Measurements from ENCODE around the gene PPIG. TPM values are rescaled to one million over a fixed set of nuclear protein-coding genes. Genes with fewer than 3 reads are reported as not detected.

The PPIG gene
- total and polyA plus RNA-seq, 2 experiments from 2014 or later, result 40.7 to 157 TPM

DNA sequence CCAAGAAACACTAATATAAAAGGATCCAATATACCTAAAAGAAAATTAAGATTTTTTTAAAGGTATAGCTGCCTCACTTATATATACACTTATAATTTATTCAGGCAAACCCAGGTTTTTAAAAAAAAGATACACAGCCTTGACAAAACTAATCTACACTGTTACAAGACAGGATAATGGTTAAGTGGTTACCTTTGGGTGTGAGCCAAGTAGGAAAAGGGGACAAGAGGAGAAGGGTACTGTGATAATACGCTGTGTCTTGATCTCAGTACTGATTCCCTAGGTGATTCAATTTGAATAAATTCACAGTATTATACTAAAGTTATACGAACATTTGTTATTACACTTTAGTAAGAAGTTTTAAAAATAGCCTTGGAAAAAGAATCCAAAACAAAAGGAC is 44.0 kb upstream of the PPIG start (continued):
- TF ChIP-seq, protein P1, sequence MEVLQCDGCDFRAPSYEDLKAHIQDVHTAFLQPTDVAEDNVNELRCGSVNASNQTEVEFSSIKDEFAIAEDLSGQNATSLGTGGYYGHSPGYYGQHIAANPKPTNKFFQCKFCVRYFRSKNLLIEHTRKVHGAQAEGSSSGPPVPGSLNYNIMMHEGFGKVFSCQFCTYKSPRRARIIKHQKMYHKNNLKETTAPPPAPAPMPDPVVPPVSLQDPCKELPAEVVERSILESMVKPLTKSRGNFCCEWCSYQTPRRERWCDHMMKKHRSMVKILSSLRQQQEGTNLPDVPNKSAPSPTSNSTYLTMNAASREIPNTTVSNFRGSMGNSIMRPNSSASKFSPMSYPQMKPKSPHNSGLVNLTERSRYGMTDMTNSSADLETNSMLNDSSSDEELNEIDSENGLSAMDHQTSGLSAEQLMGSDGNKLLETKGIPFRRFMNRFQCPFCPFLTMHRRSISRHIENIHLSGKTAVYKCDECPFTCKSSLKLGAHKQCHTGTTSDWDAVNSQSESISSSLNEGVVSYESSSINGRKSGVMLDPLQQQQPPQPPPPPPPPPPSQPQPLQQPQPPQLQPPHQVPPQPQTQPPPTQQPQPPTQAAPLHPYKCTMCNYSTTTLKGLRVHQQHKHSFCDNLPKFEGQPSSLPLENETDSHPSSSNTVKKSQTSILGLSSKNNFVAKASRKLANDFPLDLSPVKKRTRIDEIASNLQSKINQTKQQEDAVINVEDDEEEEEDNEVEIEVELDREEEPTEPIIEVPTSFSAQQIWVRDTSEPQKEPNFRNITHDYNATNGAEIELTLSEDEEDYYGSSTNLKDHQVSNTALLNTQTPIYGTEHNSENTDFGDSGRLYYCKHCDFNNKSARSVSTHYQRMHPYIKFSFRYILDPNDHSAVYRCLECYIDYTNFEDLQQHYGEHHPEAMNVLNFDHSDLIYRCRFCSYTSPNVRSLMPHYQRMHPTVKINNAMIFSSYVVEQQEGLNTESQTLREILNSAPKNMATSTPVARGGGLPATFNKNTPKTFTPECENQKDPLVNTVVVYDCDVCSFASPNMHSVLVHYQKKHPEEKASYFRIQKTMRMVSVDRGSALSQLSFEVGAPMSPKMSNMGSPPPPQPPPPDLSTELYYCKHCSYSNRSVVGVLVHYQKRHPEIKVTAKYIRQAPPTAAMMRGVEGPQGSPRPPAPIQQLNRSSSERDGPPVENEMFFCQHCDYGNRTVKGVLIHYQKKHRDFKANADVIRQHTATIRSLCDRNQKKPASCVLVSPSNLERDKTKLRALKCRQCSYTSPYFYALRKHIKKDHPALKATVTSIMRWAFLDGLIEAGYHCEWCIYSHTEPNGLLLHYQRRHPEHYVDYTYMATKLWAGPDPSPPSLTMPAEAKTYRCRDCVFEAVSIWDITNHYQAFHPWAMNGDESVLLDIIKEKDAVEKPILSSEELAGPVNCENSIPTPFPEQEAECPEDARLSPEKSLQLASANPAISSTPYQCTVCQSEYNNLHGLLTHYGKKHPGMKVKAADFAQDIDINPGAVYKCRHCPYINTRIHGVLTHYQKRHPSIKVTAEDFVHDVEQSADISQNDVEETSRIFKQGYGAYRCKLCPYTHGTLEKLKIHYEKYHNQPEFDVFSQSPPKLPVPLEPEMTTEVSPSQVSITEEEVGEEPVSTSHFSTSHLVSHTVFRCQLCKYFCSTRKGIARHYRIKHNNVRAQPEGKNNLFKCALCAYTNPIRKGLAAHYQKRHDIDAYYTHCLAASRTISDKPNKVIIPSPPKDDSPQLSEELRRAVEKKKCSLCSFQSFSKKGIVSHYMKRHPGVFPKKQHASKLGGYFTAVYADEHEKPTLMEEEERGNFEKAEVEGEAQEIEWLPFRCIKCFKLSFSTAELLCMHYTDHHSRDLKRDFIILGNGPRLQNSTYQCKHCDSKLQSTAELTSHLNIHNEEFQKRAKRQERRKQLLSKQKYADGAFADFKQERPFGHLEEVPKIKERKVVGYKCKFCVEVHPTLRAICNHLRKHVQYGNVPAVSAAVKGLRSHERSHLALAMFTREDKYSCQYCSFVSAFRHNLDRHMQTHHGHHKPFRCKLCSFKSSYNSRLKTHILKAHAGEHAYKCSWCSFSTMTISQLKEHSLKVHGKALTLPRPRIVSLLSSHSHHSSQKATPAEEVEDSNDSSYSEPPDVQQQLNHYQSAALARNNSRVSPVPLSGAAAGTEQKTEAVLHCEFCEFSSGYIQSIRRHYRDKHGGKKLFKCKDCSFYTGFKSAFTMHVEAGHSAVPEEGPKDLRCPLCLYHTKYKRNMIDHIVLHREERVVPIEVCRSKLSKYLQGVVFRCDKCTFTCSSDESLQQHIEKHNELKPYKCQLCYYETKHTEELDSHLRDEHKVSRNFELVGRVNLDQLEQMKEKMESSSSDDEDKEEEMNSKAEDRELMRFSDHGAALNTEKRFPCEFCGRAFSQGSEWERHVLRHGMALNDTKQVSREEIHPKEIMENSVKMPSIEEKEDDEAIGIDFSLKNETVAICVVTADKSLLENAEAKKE (CRISPR knock-in tag; IDR thresholded peaks at IDR 0.05), result no peak
- TF ChIP-seq EZH2 (IDR thresholded peaks at IDR 0.05; ENCODE audit: low read depth, unreplicated experiment), result no peak
- TF ChIP-seq, protein P2, sequence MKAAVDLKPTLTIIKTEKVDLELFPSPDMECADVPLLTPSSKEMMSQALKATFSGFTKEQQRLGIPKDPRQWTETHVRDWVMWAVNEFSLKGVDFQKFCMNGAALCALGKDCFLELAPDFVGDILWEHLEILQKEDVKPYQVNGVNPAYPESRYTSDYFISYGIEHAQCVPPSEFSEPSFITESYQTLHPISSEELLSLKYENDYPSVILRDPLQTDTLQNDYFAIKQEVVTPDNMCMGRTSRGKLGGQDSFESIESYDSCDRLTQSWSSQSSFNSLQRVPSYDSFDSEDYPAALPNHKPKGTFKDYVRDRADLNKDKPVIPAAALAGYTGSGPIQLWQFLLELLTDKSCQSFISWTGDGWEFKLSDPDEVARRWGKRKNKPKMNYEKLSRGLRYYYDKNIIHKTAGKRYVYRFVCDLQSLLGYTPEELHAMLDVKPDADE (IDR thresholded peaks at IDR 0.05), result no peak

- ATAC-seq (no peak), DNase-seq (ENCODE audit: low spot score) (no peak)
- H3K36me3 Mint-ChIP-seq (ENCODE audit: low read depth), result peaks cover 32% of the 10 kb centered on the region
- peaks cover 3% of the 10 kb centered on the region for H3K27me3 Mint-ChIP-seq (ENCODE audit: insufficient read depth, low read depth, poor library complexity)
- H3F3A ChIP-seq (replicated peaks; ENCODE audit: low read depth), result no peaks in the 10 kb centered on the region
- H3K9me2 ChIP-seq (ENCODE audit: insufficient read depth), result no peaks in the 10 kb centered on the region
- no peak overlapping the region for H3K4me3 Mint-ChIP-seq
- H3K4me1 Mint-ChIP-seq, result no peaks in the 10 kb centered on the region
- no peaks in the 10 kb centered on the region for H4K20me1 ChIP-seq (replicated peaks; ENCODE audit: insufficient read depth)
- no peaks in the 10 kb centered on the region for H3K79me2 ChIP-seq (replicated peaks; ENCODE audit: insufficient read depth)
- no peak overlapping the region for H3K27ac ChIP-seq (ENCODE audit: low read depth)
- H3K27ac Mint-ChIP-seq, result no peak overlapping the region
- no peaks in the 10 kb centered on the region for H3K9me3 Mint-ChIP-seq
- peaks cover 30% of the 10 kb centered on the region; the same call in 1 of the 2 replicates for H3K36me3 ChIP-seq (ENCODE audit: insufficient read depth)
- no peak overlapping the region for H3K4me2 ChIP-seq
- no peak overlapping the region for H2AFZ ChIP-seq
- TF ChIP-seq, protein P2 (IDR thresholded peaks at IDR 0.05), result no peak
- no peaks in the 10 kb centered on the region for H3K4me1 ChIP-seq (ENCODE audit: insufficient read depth)
- H3K27me3 ChIP-seq (ENCODE audit: insufficient read depth), result no peaks in the 10 kb centered on the region
- H3K4me3 ChIP-seq, result no peak overlapping the region
Observed at GRCh38 chr2:169542433-169542832, 41.7 kb upstream of the PPIG start.

Measured in GM23338 (cell line).